RWPE1 (cell line): Measurements from ENCODE around the gene TRIM26.

Experiments
- CTCF ChIA-PET: fragments of 350-600 bp; sonication (Branson Sonifier 250); formaldehyde crosslinking; extraction: SDS; loops from one replicate; lab custom pipeline; 2021; lab: Yijun Ruan, JAX
- POLR2A ChIA-PET: fragments of 400-600 bp; formaldehyde crosslinking; extraction: SDS; loops from one replicate; lab custom pipeline; 2020; ENCODE audit warnings: antibody characterized with exemption; ENCODE audit not compliant: low non-redundant PET; lab: Yijun Ruan, JAX
- DNase-seq: peaks from one replicate; pipeline ENCODE4 v3.0.0; 2012; ENCODE audit warnings: low spot score
- H3K27ac ChIP-seq: fragments of 450-650 bp; 2 replicates; pipeline ENCODE4 v1.5.1; 2017
- CTCF ChIP-seq: fragments of 450-650 bp; conservative IDR thresholded peaks from 2 replicates; pipeline ENCODE4 v1.5.1; 2017; ENCODE audit warnings: low read depth, mild to moderate bottlenecking

The TRIM26 gene

GRCh38 chr6:30151580-30151979 lies 61.6 kb downstream of the TRIM26 start:
- ChIA-PET CTCF (interaction anchor here (1.0 kb wide), 1 partner anchor 21 kb away, joined by 4 read pairs; no protein-coding TSS in a partner anchor), POLR2A (no interaction called here)
- DNase-seq, result no peak
- no peak overlapping the region for H3K27ac ChIP-seq
- TF ChIP-seq CTCF, result no peak

DNA sequence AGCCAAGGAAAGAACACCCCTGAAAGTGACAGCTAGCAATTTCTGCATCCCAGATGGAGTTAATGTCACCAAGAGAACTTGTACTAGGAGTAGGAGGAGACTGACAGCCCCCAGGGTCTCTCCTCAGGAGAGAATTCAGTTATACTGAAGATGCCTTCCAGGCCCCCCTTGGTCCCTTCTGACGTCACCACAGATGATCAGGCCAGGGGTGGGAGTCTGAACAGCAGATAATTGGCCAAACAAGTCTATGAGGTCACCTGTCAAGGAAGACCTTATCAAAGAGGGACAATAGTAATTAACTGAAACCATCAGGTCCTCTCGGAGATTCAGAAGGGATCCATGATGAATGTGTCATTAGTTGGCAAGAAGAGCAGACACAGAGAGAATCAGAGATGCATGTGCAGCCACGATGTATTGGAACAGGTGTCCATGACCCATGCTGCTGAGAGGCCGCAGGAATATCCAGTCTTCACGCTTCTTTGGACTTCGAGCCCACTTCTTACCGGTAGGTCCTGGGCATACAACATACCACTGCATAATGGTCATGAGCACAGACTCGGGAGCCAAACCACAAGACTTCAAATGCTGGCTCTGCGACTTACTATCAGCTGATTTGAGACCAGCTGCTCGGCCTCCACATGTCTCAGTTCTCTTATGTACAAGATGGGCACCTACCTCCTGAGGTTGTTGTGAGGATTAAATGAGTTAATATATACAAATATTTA lies 62.4 kb downstream of the TRIM26 start:
- H3K27ac ChIP-seq, result no peak overlapping the region
- ChIA-PET CTCF (no interaction called here), POLR2A (no interaction called here)
- no peak for TF ChIP-seq CTCF
- no peak for DNase-seq

DNA sequence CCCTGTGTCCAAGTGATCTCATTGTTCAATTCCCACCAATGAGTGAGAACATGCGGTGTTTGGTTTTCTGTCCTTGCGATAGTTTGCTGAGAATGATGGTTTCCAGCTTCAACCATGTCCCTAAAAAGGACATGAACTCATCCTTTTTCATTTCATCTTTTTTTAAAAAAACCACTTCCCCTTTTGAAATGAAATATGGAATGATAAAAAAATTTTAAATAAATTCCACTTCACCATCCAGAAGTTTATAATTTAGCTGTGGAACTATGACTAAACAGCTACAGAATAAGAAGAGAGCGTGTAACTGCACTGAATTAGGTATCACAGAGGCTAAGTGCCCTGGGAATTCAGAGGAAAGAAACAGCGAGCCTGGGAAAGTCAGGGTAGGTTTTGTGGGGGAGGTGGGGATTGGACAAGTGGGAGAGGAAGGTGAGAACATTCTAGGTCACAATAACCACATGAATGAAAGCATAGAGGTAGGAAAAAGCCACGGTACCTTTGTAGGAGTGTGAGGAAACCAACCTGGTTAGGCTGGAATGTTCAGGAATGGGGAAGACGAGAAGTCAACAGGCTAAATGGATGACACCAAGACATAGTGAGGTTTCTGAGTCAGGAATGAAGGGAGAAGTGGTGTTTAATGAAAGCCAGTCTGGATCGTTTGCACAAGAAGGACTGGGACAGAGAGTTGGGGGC lies 63.2 kb downstream of the TRIM26 start:
- ChIA-PET POLR2A (no interaction called here), CTCF (interaction anchor here (0.6 kb wide), 1 partner anchor 14 kb away, joined by 5 read pairs; no protein-coding TSS in a partner anchor)
- DNase-seq, result no peak
- TF ChIP-seq CTCF, result no peak
- H3K27ac ChIP-seq, result no peak overlapping the region

- no peak for DNase-seq
- ChIA-PET POLR2A (no interaction called here), CTCF (interaction anchor here (0.6 to 1.2 kb wide), 4 partner anchors 18 to 203 kb away, joined by 3 read pairs; no protein-coding TSS in a partner anchor)
- H3K27ac ChIP-seq, result no peak overlapping the region
- no peak for TF ChIP-seq CTCF
These were observed 64.0 kb downstream of the TRIM26 start for GRCh38 chr6:30149234-30149633.

DNA sequence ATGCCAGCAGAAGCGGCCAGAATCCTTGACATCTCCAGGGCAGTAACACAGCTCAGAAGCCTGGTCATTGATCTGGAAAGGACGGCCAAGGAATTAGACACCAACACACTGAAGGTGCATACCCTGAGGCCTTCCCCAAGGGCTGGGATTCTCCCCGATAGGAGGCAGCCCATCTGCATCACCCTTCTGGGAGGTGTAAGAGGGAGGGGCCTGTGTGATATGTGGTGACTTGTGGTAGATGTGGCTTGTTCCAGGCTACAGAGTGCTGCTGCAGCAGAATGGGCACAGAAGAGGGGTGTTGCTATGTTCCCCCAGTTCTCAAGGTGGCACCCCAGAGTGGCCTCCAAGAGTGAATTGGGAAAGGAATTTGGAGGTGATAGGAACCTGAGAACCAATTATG lies 66.1 kb downstream of the TRIM26 start:
- no peak for TF ChIP-seq CTCF
- ChIA-PET CTCF (interaction anchor here (2.2 kb wide), 1 partner anchor 16 kb away, joined by 12 read pairs; no protein-coding TSS in a partner anchor), POLR2A (no interaction called here)
- DNase-seq, result no peak
- no peak overlapping the region for H3K27ac ChIP-seq

GRCh38 chr6:30145818-30146217 lies 67.4 kb downstream of the TRIM26 start:
- DNase-seq, result no peak
- CTCF ChIA-PET, result interaction anchor here (1.2 kb wide), 1 partner anchor 15 kb away, joined by 3 read pairs; no protein-coding TSS in a partner anchor
- no peak overlapping the region for H3K27ac ChIP-seq
- TF ChIP-seq CTCF, result no peak
- POLR2A ChIA-PET, result no interaction called here
